Measurements from ENCODE around the gene PCGF1. TPM values are rescaled to one million over a fixed set of nuclear protein-coding genes. Genes with fewer than 3 reads are reported as not detected.

PCGF1 gene
- total RNA-seq, 1 experiment from 2014 or later, result 24.4 TPM

GRCh38 chr2:74507926-74508520, 528 bp upstream of the PCGF1 start:
- H3K36me3 ChIP-seq, result peaks cover 28% of the 10 kb centered on the region
- no peaks in the 10 kb centered on the region for H3K9me3 ChIP-seq
- H3K4me3 ChIP-seq, result peak overlapping the region; percentile 99
- DNase-seq, result peak; percentile 39
- H3K27me3 ChIP-seq, result no peaks in the 10 kb centered on the region

- Histone ChIP-seq H3K9me3 (no peaks in the 10 kb centered on the region), H3K27me3 (no peaks in the 10 kb centered on the region), H3K4me3 (peak overlapping the region; percentile 99; the same call in 1 of the 2 replicates), H3K36me3 (peaks cover 28% of the 10 kb centered on the region)
- no peak for DNase-seq
Observed at GRCh38 chr2:74505448-74506246, 1.8 kb downstream of the PCGF1 start.

- Histone ChIP-seq H3K9me3 (no peaks in the 10 kb centered on the region), H3K4me3 (no peak overlapping the region), H3K36me3 (peaks cover 28% of the 10 kb centered on the region), H3K27me3 (no peaks in the 10 kb centered on the region)
- no peak for DNase-seq
Observed at GRCh38 chr2:74504591-74504990, 2.9 kb downstream of the PCGF1 start.

GRCh38 chr2:74503506-74504475, 3.7 kb downstream of the PCGF1 start:
- peaks cover 28% of the 10 kb centered on the region for H3K36me3 ChIP-seq
- H3K9me3 ChIP-seq, result no peaks in the 10 kb centered on the region
- no peak for DNase-seq
- no peaks in the 10 kb centered on the region for H3K27me3 ChIP-seq
- peak overlapping the region; percentile 53 for H3K4me3 ChIP-seq

GRCh38 chr2:74502720-74503505, 4.6 kb downstream of the PCGF1 start:
- Histone ChIP-seq H3K27me3 (no peaks in the 10 kb centered on the region), H3K4me3 (peak overlapping the region; percentile 53), H3K9me3 (no peaks in the 10 kb centered on the region), H3K36me3 (peaks cover 28% of the 10 kb centered on the region)
- DNase-seq, result peak; percentile 89

- Histone ChIP-seq H3K27me3 (no peaks in the 10 kb centered on the region), H3K9me3 (no peaks in the 10 kb centered on the region), H3K36me3 (peaks cover 25% of the 10 kb centered on the region), H3K4me3 (peak overlapping the region; percentile 53)
- peak; percentile 20 for DNase-seq
Observed at GRCh38 chr2:74502147-74502719, 5.3 kb downstream of the PCGF1 start.

GRCh38 chr2:74501335-74502071, 6.0 kb downstream of the PCGF1 start:
- Histone ChIP-seq H3K4me3 (no peak overlapping the region), H3K36me3 (peaks cover 22% of the 10 kb centered on the region), H3K9me3 (no peaks in the 10 kb centered on the region), H3K27me3 (no peaks in the 10 kb centered on the region)
- DNase-seq, result no peak

- no peak for DNase-seq
- no peaks in the 10 kb centered on the region for H3K9me3 ChIP-seq
- H3K27me3 ChIP-seq, result no peaks in the 10 kb centered on the region
- H3K4me3 ChIP-seq, result no peak overlapping the region
- H3K36me3 ChIP-seq, result peaks cover 13% of the 10 kb centered on the region
Observed at GRCh38 chr2:74500578-74500946, 6.9 kb downstream of the PCGF1 start.

- Histone ChIP-seq H3K9me3 (no peaks in the 10 kb centered on the region), H3K4me3 (no peak overlapping the region), H3K36me3 (peaks cover 8% of the 10 kb centered on the region), H3K27me3 (no peaks in the 10 kb centered on the region)
- no peak for DNase-seq
Observed at GRCh38 chr2:74499940-74500577, 7.4 kb downstream of the PCGF1 start.

GRCh38 chr2:74499267-74499939, 8.1 kb downstream of the PCGF1 start, which contains the start of gene LBX2:
LBX2 (minus strand) TSS chr2:74499603; CDS start chr2:74499537, 66 bp downstream.
- H3K27me3 ChIP-seq, result no peaks in the 10 kb centered on the region
- no peaks in the 10 kb centered on the region for H3K9me3 ChIP-seq
- DNase-seq, result no peak
- peaks cover 3% of the 10 kb centered on the region for H3K36me3 ChIP-seq
- no peak within 1 kb of the TSS for H3K4me3 ChIP-seq

GRCh38 chr2:74498500-74499266, 8.8 kb downstream of the PCGF1 start:
- DNase-seq, result peak; percentile 64

GRCh38 chr2:74497777-74498499, 9.6 kb downstream of the PCGF1 start:
- H3K9me3 ChIP-seq, result no peaks in the 10 kb centered on the region
- peaks cover 3% of the 10 kb centered on the region for H3K36me3 ChIP-seq
- H3K27me3 ChIP-seq, result no peaks in the 10 kb centered on the region
- no peak for DNase-seq
- no peak overlapping the region for H3K4me3 ChIP-seq

More at GRCh38 chr2:74498500-74499266, 8.8 kb downstream of the PCGF1 start:
- no peaks in the 10 kb centered on the region; the same call in 1 of the 2 replicates for H3K36me3 ChIP-seq
- H3K9me3 ChIP-seq, result no peaks in the 10 kb centered on the region
- H3K27me3 ChIP-seq, result no peaks in the 10 kb centered on the region
- H3K4me3 ChIP-seq, result no peak overlapping the region

All from MG63 (cell line).